GM12891 (cell line): Measurements from ENCODE around the gene PDXP. TPM values are rescaled to one million over a fixed set of nuclear protein-coding genes. Genes with fewer than 3 reads are reported as not detected.
A peak's percentile ranks its signal among the peaks of the same experiment; 100 is the strongest.
"Not testable (repeated sequence)": the region's sequence is repeated elsewhere in the genome, so short reads cannot be mapped to it uniquely, and the experiment has no call there.

Source experiments
- DNase-seq: peaks from one replicate; pipeline ENCODE4 v3.0.0; 2011; ENCODE audit warnings: low spot score; ENCODE audit not compliant: insufficient read length
- FAIRE-seq: peaks from 2 replicates; lab custom pipeline; 2011; peaks lifted over from hg19 to GRCh38; lab: Jason Lieb, UNC
- PAX5 ChIP-seq: IDR thresholded peaks from 2 replicates; pipeline ENCODE4 v1.6.1; 2011; ENCODE audit warnings: low read length, moderate library complexity, mild to moderate bottlenecking; ENCODE audit not compliant: insufficient read depth, severe bottlenecking
- POLR2A ChIP-seq: IDR thresholded peaks from 2 replicates; pipeline ENCODE4 v1.6.1; 2011; ENCODE audit warnings: low read depth, low read length, control low read depth
- POLR2AphosphoS5 ChIP-seq: IDR thresholded peaks from 2 replicates; pipeline ENCODE4 v1.6.1; 2011; ENCODE audit warnings: low read depth, low read length, control low read depth
- POU2F2 ChIP-seq: IDR thresholded peaks from 2 replicates; pipeline ENCODE4 v1.6.1; 2011; ENCODE audit warnings: low read depth, mild to moderate bottlenecking, control low read depth, low read length, moderate library complexity
- SPI1 ChIP-seq: IDR thresholded peaks from 2 replicates; pipeline ENCODE4 v1.6.1; 2011; ENCODE audit warnings: low read depth, low read length, control low read depth
- TAF1 ChIP-seq: IDR thresholded peaks from 2 replicates; pipeline ENCODE4 v1.6.1; 2011; ENCODE audit warnings: low read depth, low read length, control low read depth
- polyA plus RNA-seq: library from polyadenylated mRNA; unstranded; fragments of >200 nt; gene quantifications from one replicate; pipeline ENCODE4 v1.2.1, GENCODE V29; 2012; ENCODE audit warnings: low read depth, missing spikeins, inconsistent platforms; ENCODE audit not compliant: missing spikeins

PDXP gene
- polyA plus RNA-seq = 28.3 TPM

- DNase-seq (peak; percentile 98), FAIRE-seq (peak; percentile 99)
- TF ChIP-seq SPI1 (no peak), TAF1 (no peak; the same call in 1 of the 2 replicates), PAX5 (no peak), POLR2AphosphoS5 (no peak), POLR2A (no peak; the same call in 1 of the 2 replicates), POU2F2 (peak; percentile 85; the same call in 1 of the 2 replicates)
These were observed at the start of gene PDXP for GRCh38 chr22:37658133-37659065. TSS of gene PDXP (plus strand) at chr22:37658723. CDS start at chr22:37658783, 60 bp downstream.

DNA sequence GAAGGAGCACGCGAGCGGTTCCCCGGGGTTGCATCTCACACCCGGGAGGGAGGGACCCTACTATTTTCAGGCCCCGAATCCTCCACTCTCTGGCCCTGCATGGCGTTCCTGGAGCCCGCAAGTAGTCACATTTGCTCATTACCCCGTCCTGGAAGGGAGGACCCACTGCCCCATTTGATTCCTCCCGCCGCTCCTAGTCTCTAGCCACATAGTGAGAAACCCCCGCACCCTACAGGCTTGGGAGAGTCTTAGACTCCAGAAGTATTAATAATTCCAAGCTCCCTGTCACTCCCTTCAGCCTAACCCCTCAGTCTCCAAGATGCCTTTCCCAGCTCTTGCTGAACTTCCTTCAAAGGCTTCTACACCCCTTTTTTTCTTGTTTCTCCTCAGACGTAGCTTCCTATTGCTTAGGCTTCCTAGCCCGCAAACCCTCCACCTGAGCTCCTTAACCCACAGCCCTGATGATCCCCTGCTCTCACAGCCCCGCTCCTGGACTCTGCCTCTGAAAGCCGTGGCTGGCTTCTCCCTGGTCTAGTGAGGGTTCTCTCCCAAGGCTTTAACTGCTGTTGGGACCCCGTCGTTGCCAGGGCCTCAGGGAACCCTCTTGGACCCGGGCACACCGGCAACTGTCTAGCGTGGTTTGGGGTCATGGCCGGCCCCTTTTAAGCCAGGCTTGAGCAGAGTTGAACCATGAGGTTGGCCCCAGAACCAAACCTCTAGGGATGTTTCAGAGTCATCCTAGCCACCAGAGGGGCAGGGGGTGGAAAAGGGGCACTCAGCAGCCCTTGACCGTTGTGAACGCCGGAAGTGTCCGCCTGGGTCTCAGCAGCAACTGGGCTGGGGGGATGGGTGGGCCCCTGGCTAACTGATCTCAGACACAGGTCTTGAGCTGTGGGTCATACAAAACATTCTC lies 49.0 kb upstream of the PDXP start:
- no peak for DNase-seq
- TF ChIP-seq TAF1 (peak; percentile 98), PAX5 (no peak), POLR2AphosphoS5 (peak; percentile 51), POU2F2 (no peak), POLR2A (peak; percentile 15), SPI1 (no peak)
- FAIRE-seq = no peak

- FAIRE-seq, DNase-seq: not testable (repeated sequence)
- TF ChIP-seq POLR2A = 0 out of 2 replicates have a peak, but pooled peaks have one; percentile 9
These were observed 48.4 kb upstream of the PDXP start for GRCh38 chr22:37610153-37610475.

DNA sequence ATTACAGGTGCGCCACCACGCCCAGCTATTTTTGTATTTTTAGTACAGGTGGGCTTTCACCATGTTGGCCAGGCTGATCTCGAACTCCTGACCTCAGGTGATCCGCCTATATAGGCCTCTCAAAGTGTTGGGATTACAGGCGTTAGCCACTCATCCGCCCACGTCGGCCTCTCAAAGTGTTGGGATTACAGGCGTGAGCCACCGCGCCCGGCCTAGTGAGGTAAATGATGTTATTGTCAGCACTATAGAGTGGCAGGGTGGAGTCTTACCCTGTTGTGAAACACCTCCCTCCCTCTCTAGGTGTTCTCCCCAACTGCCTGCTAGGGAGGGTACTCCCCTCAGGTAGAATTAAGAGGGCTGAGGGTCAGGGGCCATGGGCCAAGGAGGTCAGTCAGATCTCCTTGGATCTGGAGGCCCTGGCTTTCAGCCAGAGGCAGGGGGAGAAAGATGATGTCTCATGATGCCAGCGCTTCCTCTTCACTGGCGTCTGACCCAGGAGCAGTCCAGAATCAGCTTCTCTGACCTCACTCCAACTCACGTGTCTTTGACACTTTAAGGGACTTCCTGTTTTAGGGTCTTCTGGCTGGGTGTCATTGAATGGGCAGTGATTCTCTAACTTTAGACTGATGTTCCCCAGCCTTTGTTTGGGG lies 47.9 kb upstream of the PDXP start:
- TF ChIP-seq TAF1 (no peak), POLR2AphosphoS5 (no peak), SPI1 (peak; percentile 56), POU2F2 (no peak), POLR2A (no peak), PAX5 (no peak)
- FAIRE-seq (no peak), DNase-seq (no peak)

DNA sequence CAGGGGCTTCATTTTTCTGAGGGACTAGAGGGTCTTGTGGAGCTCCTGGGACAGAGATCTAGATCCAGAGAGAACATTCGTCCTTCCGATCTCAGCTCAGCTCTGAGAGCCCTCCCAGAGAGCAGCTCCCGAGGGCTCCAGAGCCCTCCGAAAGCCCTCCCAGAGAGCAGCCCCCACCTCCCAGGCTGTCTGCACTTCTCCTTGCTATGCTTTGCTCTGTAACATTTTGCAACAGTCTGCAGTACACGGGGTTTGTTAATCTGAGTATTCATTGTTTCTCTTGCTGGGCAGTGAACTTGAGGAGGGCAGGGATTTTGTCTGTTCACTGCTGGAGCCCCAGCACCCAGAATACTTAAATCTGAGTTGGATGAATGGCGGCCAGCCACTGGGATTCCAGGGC lies 47.3 kb upstream of the PDXP start:
- TF ChIP-seq POLR2A (no peak), POLR2AphosphoS5 (no peak), TAF1 (no peak), PAX5 (no peak), SPI1 (no peak), POU2F2 (no peak)
- DNase-seq = no peak
- FAIRE-seq = no peak

DNA sequence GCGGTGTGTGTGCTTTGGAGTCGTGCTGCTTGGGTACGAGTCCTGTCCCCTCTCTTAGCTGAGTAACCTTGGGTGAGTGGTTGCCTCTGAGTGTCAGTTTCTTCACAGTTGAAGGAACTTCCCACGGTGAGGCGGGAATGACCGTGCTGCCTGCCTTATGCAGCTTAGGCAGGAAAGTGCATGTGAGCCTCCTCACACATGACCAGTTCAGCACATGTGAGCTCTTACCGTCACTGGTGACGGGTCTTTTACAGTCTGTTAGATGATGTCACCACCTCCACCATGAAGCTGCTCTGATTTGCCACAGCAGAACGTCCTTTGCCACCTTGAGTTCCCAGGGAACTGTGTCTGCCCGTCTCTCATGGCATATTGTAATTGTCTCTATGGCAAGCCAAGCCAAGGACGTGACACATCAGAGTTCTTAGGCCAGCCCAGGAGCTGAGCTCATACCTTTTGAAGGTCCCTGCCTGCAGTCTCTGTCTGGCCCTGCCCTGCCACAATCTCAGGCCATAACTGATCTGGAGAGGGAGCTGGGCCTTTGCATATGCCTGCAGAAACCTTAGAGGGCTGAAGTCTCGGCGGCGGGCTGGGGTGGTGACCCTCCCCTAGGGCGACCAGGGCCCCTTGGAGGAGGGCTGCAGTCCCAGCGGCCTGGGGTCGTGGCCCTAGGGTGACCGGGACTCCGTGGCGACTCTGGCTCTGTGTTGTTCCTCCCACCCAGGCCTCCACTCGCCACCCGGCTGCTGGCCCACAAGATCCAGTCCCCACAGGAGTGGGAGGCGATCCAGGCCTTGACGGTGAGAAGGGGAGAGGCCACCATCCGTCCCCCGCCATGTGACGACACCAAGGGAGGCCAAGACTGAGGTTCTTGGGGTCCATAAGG lies 42.1 kb upstream of the PDXP start:
- DNase-seq (peak; percentile 10), FAIRE-seq (peak; percentile 31)
- no peak for TF ChIP-seq PAX5
- no peak for TF ChIP-seq SPI1
- no peak for TF ChIP-seq POU2F2
- TF ChIP-seq POLR2A = no peak
- TF ChIP-seq TAF1 = no peak
- TF ChIP-seq POLR2AphosphoS5 = no peak

GRCh38 chr22:37617431-37617830 lies 41.1 kb upstream of the PDXP start:
- TF ChIP-seq POLR2AphosphoS5 (no peak), PAX5 (no peak), TAF1 (no peak), POLR2A (no peak), SPI1 (no peak), POU2F2 (no peak)
- FAIRE-seq (no peak), DNase-seq (no peak)

DNA sequence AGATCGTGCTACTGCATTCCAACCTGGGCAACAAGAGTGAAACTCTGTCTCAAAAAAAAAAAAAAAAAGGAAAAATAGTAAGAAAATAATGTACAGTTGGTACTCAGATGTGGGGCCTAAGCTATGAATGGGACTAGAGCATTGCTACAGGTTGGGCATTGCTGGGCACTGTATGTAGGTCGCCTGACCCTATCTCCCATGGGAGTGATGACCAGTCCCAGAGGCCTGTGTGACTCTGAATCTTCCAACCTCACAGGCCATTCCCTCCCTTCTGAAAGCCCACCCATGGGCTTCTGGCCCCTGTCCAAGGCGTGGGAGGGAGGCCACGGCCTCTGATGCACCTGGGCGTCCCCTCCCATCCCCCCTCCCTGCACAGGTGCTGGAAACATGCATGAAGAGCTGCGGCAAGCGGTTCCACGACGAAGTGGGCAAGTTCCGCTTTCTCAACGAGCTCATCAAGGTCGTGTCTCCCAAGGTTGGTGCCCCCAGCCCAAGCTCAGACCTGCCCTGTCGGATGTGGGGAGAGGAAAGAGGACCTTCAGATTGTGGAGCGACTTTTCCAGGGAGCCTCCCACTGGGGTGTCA lies 40.4 kb upstream of the PDXP start:
- DNase-seq = peak; percentile 53
- FAIRE-seq = peak; percentile 92
- no peak for TF ChIP-seq PAX5
- TF ChIP-seq TAF1 = no peak
- TF ChIP-seq POLR2AphosphoS5 = no peak
- TF ChIP-seq POU2F2 = no peak
- TF ChIP-seq SPI1 = peak; percentile 58; the same call in 1 of the 2 replicates
- no peak for TF ChIP-seq POLR2A
